Hepatocyte (in vitro differentiated cells): ENCODE data around the gene PCNP.

Source experiments
- EZH2 ChIP-seq: fragments of 200-600 bp; sonication (generic); IDR thresholded peaks from 2 replicates; pipeline ENCODE4 v1.6.1; 2016; ENCODE audit warnings: antibody characterized with exemption, mild to moderate bottlenecking, borderline replicate concordance
- EZH2phosphoT487 ChIP-seq: fragments of 200-600 bp; sonication (generic); IDR thresholded peaks from one replicate; pipeline ENCODE4 v1.6.1; 2018; ENCODE audit warnings: antibody characterized with exemption, mild to moderate bottlenecking, low read depth, moderate library complexity; ENCODE audit not compliant: unreplicated experiment, severe bottlenecking
- TF ChIP-seq, protein P1 (sequence below): fragments of 200-600 bp; sonication (generic); IDR thresholded peaks from 2 replicates; pipeline ENCODE4 v1.5.1; 2016; ENCODE audit warnings: antibody characterized with exemption, mild to moderate bottlenecking; ENCODE audit not compliant: poor library complexity

DNA sequence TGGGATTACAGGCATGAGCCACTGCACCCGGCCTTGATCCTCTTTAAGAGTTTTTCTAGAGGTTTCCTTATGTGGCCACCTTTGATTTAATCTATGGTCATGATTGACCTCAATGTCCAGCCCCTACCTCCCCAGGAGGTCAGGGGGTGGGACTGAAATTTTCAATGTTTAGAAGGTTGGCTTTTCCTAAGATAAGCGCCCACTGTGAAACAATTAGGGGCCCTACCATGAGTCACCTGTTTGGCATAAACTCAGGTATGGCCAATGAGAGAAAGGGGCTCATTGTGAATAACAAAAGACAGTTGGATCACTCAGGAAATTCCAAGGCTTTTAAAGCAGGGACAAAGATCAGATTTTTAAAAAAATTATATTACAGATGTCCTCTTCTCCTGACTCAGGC is 51.9 kb downstream of the PCNP start:
- TF ChIP-seq, protein P1, sequence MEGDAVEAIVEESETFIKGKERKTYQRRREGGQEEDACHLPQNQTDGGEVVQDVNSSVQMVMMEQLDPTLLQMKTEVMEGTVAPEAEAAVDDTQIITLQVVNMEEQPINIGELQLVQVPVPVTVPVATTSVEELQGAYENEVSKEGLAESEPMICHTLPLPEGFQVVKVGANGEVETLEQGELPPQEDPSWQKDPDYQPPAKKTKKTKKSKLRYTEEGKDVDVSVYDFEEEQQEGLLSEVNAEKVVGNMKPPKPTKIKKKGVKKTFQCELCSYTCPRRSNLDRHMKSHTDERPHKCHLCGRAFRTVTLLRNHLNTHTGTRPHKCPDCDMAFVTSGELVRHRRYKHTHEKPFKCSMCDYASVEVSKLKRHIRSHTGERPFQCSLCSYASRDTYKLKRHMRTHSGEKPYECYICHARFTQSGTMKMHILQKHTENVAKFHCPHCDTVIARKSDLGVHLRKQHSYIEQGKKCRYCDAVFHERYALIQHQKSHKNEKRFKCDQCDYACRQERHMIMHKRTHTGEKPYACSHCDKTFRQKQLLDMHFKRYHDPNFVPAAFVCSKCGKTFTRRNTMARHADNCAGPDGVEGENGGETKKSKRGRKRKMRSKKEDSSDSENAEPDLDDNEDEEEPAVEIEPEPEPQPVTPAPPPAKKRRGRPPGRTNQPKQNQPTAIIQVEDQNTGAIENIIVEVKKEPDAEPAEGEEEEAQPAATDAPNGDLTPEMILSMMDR = no peak
- TF ChIP-seq EZH2 (no peak), EZH2phosphoT487 (no peak)
